Measurements from ENCODE around the gene CDKL2.

GRCh38 chr4:75623026-75623425, 7.3 kb downstream of the CDKL2 start:
- TF ChIP-seq CTCF (optimal IDR thresholded peaks at IDR 0.05 in 1 of 3, IDR thresholded peaks at IDR 0.05 in 1 of 3, conservative IDR thresholded peaks at IDR 0.05 in 1 of 3; ENCODE audit: extremely low read depth in 1 of 3, insufficient read depth in 2 of 3, low read length in 3 of 3) (no peak), EZH2 (IDR thresholded peaks at IDR 0.05; ENCODE audit: low read length) (no peak)
